Fibroblast of lung (primary cell): Measurements from ENCODE around the gene KLHL5. TPM values are rescaled to one million over a fixed set of nuclear protein-coding genes. Genes with fewer than 3 reads are reported as not detected.

Experiments
- DNase-seq, 2 donors: peaks; one replicate each; pipeline versions ENCODE4 v3.0.0 to v3.0.0-alpha.2; 2010; ENCODE audit warnings: low read depth in 2 of 2
- H2AFZ ChIP-seq: 2 replicates; pipeline ENCODE4 v1.5.1; 2012; ENCODE audit warnings: low read length, control low read depth, inconsistent platforms
- H3K27ac ChIP-seq: 2 replicates; pipeline ENCODE4 v1.5.1; 2011; ENCODE audit warnings: low read length, control low read depth; ENCODE audit not compliant: insufficient read depth
- H3K27me3 ChIP-seq: 2 replicates; pipeline ENCODE4 v1.5.1; 2011; ENCODE audit warnings: mild to moderate bottlenecking, low read length; ENCODE audit not compliant: control insufficient read depth, insufficient read depth
- H3K36me3 ChIP-seq: 2 replicates; pipeline ENCODE4 v1.5.1; 2011; ENCODE audit warnings: low read length; ENCODE audit not compliant: control insufficient read depth, insufficient read depth
- H3K4me1 ChIP-seq: 2 replicates; pipeline ENCODE4 v1.5.1; 2011; ENCODE audit warnings: low read length; ENCODE audit not compliant: control insufficient read depth, insufficient read depth; ENCODE audit errors: extremely low read depth
- H3K4me2 ChIP-seq: 2 replicates; pipeline ENCODE4 v1.5.1; 2011; ENCODE audit warnings: low read length, control low read depth; ENCODE audit not compliant: insufficient read depth; ENCODE audit errors: extremely low read depth
- H3K4me3 ChIP-seq, 4 experiments: fragments of 200-600 bp in 1 of 4; sonication (generic) in 1 of 4; replicated peaks in 1 of 4; 2 replicates each; pipeline ENCODE4 v1.5.1; 2011 to 2016; ENCODE audit warnings: low read length in 4 of 4, low read depth in 3 of 4, mild to moderate bottlenecking in 3 of 4, control low read depth in 2 of 4, inconsistent platforms in 1 of 4, mixed read lengths in 1 of 4; ENCODE audit not compliant: insufficient read depth in 1 of 4; ENCODE audit errors: control extremely low read depth in 1 of 4
- H3K79me2 ChIP-seq: 2 replicates; pipeline ENCODE4 v1.5.1; 2012; ENCODE audit warnings: mild to moderate bottlenecking, low read length, inconsistent platforms; ENCODE audit not compliant: control insufficient read depth, insufficient read depth
- H3K9ac ChIP-seq: 2 replicates; pipeline ENCODE4 v1.5.1; 2011; ENCODE audit warnings: mild to moderate bottlenecking, low read length, control low read depth; ENCODE audit not compliant: insufficient read depth
- H3K9me3 ChIP-seq: 2 replicates; pipeline ENCODE4 v1.5.1; 2012; ENCODE audit warnings: low read depth, low read length; ENCODE audit not compliant: control insufficient read depth, insufficient read depth
- H4K20me1 ChIP-seq: 2 replicates; pipeline ENCODE4 v1.5.1; 2011; ENCODE audit warnings: low read length; ENCODE audit not compliant: control insufficient read depth, insufficient read depth; ENCODE audit errors: extremely low read depth
- EZH2 ChIP-seq: IDR thresholded peaks from 2 replicates; pipeline ENCODE4 v1.5.1; 2012; ENCODE audit warnings: low read length, control low read depth, mild to moderate bottlenecking; ENCODE audit errors: missing control alignments
- polyA plus RNA-seq, 2 donors: library from polyadenylated mRNA; depleted of rRNA in 1 of 2; stranded (reverse) in 1 of 2; unstranded in 1 of 2; fragments of >200 nt; gene quantifications; 2 replicates each; pipeline ENCODE4 v1.2.1, GENCODE V29; 2011 to 2012; ENCODE audit warnings: missing spikeins in 1 of 2
- total RNA-seq: library from RNA; depleted of rRNA; stranded (reverse); fragments of >200 nt; gene quantifications from 2 replicates; pipeline ENCODE4 v1.2.1, GENCODE V29; 2014
- TF ChIP-seq, protein P1 (sequence below), 2 donors: IDR thresholded peaks in 1 of 2; conservative IDR thresholded peaks in 1 of 2; 1 replicate in 1 of 2; 2 replicates in 1 of 2; pipeline ENCODE4 v1.5.1; 2011 to 2012; ENCODE audit warnings: low read length in 2 of 2, control low read depth in 1 of 2, inconsistent platforms in 1 of 2, low read depth in 1 of 2, mild to moderate bottlenecking in 1 of 2

KLHL5 gene
- total and polyA plus RNA-seq, 2 donors (not counting 1 experiment from before 2014, with no cell fraction given): 88.3 to 120 TPM

DNA sequence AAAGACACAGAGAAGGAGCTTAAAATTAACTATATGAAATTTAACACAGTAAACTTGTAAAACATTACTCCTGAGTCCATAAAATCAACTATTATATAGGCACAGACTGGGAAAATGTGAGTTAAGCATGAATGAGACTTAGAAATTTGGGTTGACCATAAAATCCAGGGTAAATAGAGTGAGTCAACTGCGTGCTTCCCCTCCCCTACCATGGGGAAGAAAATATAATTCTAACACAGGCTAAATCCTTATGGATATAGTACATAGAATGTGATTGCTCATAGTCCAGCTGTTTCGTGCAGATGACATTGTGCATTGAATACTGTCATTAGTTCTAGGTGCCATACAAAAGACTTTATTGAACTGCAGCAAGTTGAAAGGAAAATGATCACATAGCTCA is 42.2 kb downstream of the KLHL5 start:
- no peak for DNase-seq
- no peak overlapping the region for H3K9ac ChIP-seq
- H3K36me3 ChIP-seq: peaks cover 2% of the 10 kb centered on the region

DNA sequence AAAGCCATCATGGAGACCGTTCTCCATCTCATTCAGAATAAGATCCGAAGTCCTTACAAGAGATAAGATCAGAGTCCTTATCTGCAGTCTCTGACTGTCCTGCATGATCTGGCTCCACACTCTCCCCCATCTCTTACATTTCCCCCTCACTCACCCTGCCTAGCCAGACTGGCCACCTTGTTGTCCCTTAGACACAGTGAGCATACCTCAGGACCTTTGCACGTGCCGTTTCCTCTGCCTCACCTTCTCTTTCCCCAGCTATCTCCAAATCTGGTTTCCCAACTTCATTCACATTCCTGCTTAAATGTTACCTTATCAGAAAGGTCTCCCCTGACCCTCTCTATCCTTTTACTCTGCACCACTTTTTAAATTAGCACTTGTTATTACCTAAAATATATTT is 44.0 kb downstream of the KLHL5 start:
- H3K36me3 ChIP-seq: peaks cover 2% of the 10 kb centered on the region
- no peak overlapping the region for H3K27ac ChIP-seq
- H3K9me3 ChIP-seq: no peaks in the 10 kb centered on the region
- H2AFZ ChIP-seq: no peak overlapping the region
- no peak overlapping the region for H3K4me3 ChIP-seq
- no peaks in the 10 kb centered on the region for H3K4me1 ChIP-seq
- TF ChIP-seq EZH2: no peak
- TF ChIP-seq, protein P1, sequence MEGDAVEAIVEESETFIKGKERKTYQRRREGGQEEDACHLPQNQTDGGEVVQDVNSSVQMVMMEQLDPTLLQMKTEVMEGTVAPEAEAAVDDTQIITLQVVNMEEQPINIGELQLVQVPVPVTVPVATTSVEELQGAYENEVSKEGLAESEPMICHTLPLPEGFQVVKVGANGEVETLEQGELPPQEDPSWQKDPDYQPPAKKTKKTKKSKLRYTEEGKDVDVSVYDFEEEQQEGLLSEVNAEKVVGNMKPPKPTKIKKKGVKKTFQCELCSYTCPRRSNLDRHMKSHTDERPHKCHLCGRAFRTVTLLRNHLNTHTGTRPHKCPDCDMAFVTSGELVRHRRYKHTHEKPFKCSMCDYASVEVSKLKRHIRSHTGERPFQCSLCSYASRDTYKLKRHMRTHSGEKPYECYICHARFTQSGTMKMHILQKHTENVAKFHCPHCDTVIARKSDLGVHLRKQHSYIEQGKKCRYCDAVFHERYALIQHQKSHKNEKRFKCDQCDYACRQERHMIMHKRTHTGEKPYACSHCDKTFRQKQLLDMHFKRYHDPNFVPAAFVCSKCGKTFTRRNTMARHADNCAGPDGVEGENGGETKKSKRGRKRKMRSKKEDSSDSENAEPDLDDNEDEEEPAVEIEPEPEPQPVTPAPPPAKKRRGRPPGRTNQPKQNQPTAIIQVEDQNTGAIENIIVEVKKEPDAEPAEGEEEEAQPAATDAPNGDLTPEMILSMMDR (conservative IDR thresholded peaks at IDR 0.05 in 1 of 2, IDR thresholded peaks at IDR 0.05 in 1 of 2; ENCODE audit: low read depth in 1 of 2, low read length in 2 of 2): no peak
- no peak overlapping the region for H3K4me2 ChIP-seq
- no peaks in the 10 kb centered on the region for H3K27me3 ChIP-seq
- H3K9ac ChIP-seq: no peak overlapping the region
- no peaks in the 10 kb centered on the region for H4K20me1 ChIP-seq
- no peak for DNase-seq
- no peaks in the 10 kb centered on the region for H3K79me2 ChIP-seq

More for the DNA sequence above, 42.2 kb downstream of the KLHL5 start:
- H3K4me3 ChIP-seq: no peak overlapping the region
- no peak overlapping the region for H2AFZ ChIP-seq
- H3K27ac ChIP-seq: no peak overlapping the region
- no peaks in the 10 kb centered on the region for H3K4me1 ChIP-seq
- no peaks in the 10 kb centered on the region for H3K79me2 ChIP-seq
- H3K4me2 ChIP-seq: no peak overlapping the region
- no peaks in the 10 kb centered on the region for H4K20me1 ChIP-seq
- TF ChIP-seq, protein P1 (conservative IDR thresholded peaks at IDR 0.05 in 1 of 2, IDR thresholded peaks at IDR 0.05 in 1 of 2; ENCODE audit: low read depth in 1 of 2, low read length in 2 of 2): no peak
- no peak for TF ChIP-seq EZH2
- H3K27me3 ChIP-seq: no peaks in the 10 kb centered on the region
- H3K9me3 ChIP-seq: no peaks in the 10 kb centered on the region

- Histone ChIP-seq H3K4me3 (no peak overlapping the region), H4K20me1 (no peaks in the 10 kb centered on the region), H3K4me2 (peak overlapping the region; percentile 68), H3K9ac (no peak overlapping the region), H3K79me2 (no peaks in the 10 kb centered on the region), H3K27ac (no peak overlapping the region), H3K9me3 (no peaks in the 10 kb centered on the region), H3K4me1 (peaks cover 6% of the 10 kb centered on the region), H2AFZ (no peak overlapping the region), H3K36me3 (no peaks in the 10 kb centered on the region), H3K27me3 (no peaks in the 10 kb centered on the region)
- peak in 1 of 2 donors; percentile 40 for DNase-seq
- TF ChIP-seq, protein P1 (conservative IDR thresholded peaks at IDR 0.05 in 1 of 2, IDR thresholded peaks at IDR 0.05 in 1 of 2; ENCODE audit: low read depth in 1 of 2, low read length in 2 of 2): no peak
- no peak for TF ChIP-seq EZH2
Observed at GRCh38 chr4:39114436-39114835, 52.4 kb downstream of the KLHL5 start.
